MCF 10A (cell line): ENCODE data around the gene ADH6. TPM values are rescaled to one million over a fixed set of nuclear protein-coding genes. Genes with fewer than 3 reads are reported as not detected.
A peak's percentile ranks its signal among the peaks of the same experiment; 100 is the strongest.

Source experiments
- BruUV-seq: library from RNA; stranded (reverse); fragments of 400-500 nt; replicated peaks from 2 replicates; lab custom pipeline; 2021; lab: Mats Ljungman, UMichigan
- CTCF ChIA-PET: fragments of 300-600 bp; sonication (Branson Sonifier 250); formaldehyde crosslinking; extraction: SDS; loops from one replicate; lab custom pipeline; 2021; ENCODE audit warnings: antibody characterized with exemption, inconsistent platforms; lab: Yijun Ruan, JAX
- POLR2A ChIA-PET: fragments of 300-600, 350-650 bp; sonication (Branson Sonifier 250); formaldehyde crosslinking; extraction: SDS; loops from one replicate; lab custom pipeline; 2020; ENCODE audit warnings: antibody characterized with exemption, inconsistent platforms; lab: Yijun Ruan, JAX
- DNase-seq: peaks from one replicate; pipeline ENCODE4 v3.0.0-alpha.2; 2018; ENCODE audit not compliant: unreplicated experiment
- H3K27ac Mint-ChIP-seq: one replicate; pipeline ENCODE4 v1.8.0; 2022; ENCODE audit warnings: mild to moderate bottlenecking, low read depth, mixed read lengths; ENCODE audit not compliant: unreplicated experiment
- H3K27me3 Mint-ChIP-seq: one replicate; pipeline ENCODE4 v1.8.0; 2022; ENCODE audit warnings: mixed read lengths; ENCODE audit not compliant: insufficient read depth, unreplicated experiment
- H3K36me3 Mint-ChIP-seq: one replicate; pipeline ENCODE4 v1.8.0; 2022; ENCODE audit warnings: mild to moderate bottlenecking, moderate library complexity, mixed read lengths; ENCODE audit not compliant: insufficient read depth, unreplicated experiment
- H3K4me1 Mint-ChIP-seq: one replicate; pipeline ENCODE4 v1.8.0; 2022; ENCODE audit warnings: mixed read lengths; ENCODE audit not compliant: insufficient read depth, unreplicated experiment
- H3K4me3 Mint-ChIP-seq: one replicate; pipeline ENCODE4 v1.8.0; 2022; ENCODE audit warnings: mild to moderate bottlenecking, moderate library complexity, mixed read lengths; ENCODE audit not compliant: unreplicated experiment
- H3K9me3 Mint-ChIP-seq: one replicate; pipeline ENCODE4 v1.8.0; 2022; ENCODE audit warnings: mixed read lengths; ENCODE audit not compliant: unreplicated experiment
- intact Hi-C: fragments of 100-400 bp; cut with micrococcal nuclease; formaldehyde crosslinking; loops from 2 replicates; pipeline ENCODE4 v1.14.1; 2022
- total RNA-seq: library from RNA; stranded (reverse); gene quantifications from 2 replicates; pipeline ENCODE4 v1.2.3, GENCODE V29; 2022
- TF ChIP-seq, protein P1 (sequence below): fragments of 200-600 bp; IDR thresholded peaks from one replicate; pipeline ENCODE4 v1.8.0; 2022; ENCODE audit warnings: antibody characterized with exemption, mild to moderate bottlenecking; ENCODE audit not compliant: unreplicated experiment

ADH6 gene
- total RNA-seq, 1 experiment from 2014 or later = not detected

- no peaks in the 10 kb centered on the region for H3K9me3 Mint-ChIP-seq
- TF ChIP-seq, protein P1, sequence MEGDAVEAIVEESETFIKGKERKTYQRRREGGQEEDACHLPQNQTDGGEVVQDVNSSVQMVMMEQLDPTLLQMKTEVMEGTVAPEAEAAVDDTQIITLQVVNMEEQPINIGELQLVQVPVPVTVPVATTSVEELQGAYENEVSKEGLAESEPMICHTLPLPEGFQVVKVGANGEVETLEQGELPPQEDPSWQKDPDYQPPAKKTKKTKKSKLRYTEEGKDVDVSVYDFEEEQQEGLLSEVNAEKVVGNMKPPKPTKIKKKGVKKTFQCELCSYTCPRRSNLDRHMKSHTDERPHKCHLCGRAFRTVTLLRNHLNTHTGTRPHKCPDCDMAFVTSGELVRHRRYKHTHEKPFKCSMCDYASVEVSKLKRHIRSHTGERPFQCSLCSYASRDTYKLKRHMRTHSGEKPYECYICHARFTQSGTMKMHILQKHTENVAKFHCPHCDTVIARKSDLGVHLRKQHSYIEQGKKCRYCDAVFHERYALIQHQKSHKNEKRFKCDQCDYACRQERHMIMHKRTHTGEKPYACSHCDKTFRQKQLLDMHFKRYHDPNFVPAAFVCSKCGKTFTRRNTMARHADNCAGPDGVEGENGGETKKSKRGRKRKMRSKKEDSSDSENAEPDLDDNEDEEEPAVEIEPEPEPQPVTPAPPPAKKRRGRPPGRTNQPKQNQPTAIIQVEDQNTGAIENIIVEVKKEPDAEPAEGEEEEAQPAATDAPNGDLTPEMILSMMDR = no peak
- no peaks in the 10 kb centered on the region for H3K36me3 Mint-ChIP-seq
- peak; percentile 83 for DNase-seq
- peak overlapping the region; percentile 43 for H3K27ac Mint-ChIP-seq
- H3K4me1 Mint-ChIP-seq = peaks cover 25% of the 10 kb centered on the region
- ChIA-PET POLR2A (interaction anchor here (0.7 to 2.6 kb wide), 4 partner anchors 10 to 117 kb away, joined by 3 to 8 read pairs (median 6); partner anchors contain the start of gene ADH5), CTCF (interaction anchor here (0.6 to 5.3 kb wide), 3 partner anchors 9 to 205 kb away, joined by 3 to 75 read pairs (median 4); no protein-coding TSS in a partner anchor)
- intact Hi-C loops = no loop called here
- H3K4me3 Mint-ChIP-seq = no peak overlapping the region
- H3K27me3 Mint-ChIP-seq = no peaks in the 10 kb centered on the region
- no TSS peak for BruUV-seq
Measured at GRCh38 chr4:99205153-99205979, 13.7 kb downstream of the ADH6 start.

DNA sequence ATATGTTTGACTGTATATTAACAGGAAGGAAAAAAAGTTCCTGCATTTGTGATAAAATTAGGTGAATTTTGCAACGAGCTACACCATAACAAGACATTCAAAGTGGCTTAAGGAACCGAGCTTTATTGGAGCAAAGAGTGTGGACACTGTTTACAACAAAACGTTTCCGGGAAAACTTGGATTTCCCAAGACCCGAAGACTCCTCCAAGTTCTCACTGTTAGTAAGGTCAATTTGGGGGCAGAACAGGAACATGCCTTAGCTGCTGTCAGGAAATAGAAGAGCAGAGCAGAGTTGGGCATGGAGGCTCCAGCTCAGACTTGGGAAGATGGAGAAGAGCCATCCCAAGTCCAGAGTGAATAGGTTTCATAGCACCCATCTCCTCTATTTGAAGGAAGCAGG is 16.5 kb downstream of the ADH6 start:
- ChIA-PET CTCF (interaction anchor here (0.7 to 5.3 kb wide), 15 partner anchors 8 to 261 kb away, joined by 3 to 75 read pairs (median 5); no protein-coding TSS in a partner anchor), POLR2A (interaction anchor here (0.7 to 3.0 kb wide), 10 partner anchors 14 to 260 kb away, joined by 3 to 23 read pairs (median 5); partner anchors contain the start of gene ADH5)
- intact Hi-C loops = no loop called here
- Mint-ChIP-seq H3K4me1 (peaks cover 25% of the 10 kb centered on the region), H3K27me3 (no peaks in the 10 kb centered on the region), H3K4me3 (no peak overlapping the region), H3K27ac (peak overlapping the region; percentile 79), H3K36me3 (no peaks in the 10 kb centered on the region), H3K9me3 (no peaks in the 10 kb centered on the region)
- DNase-seq = peak; percentile 69
- no TSS peak for BruUV-seq
- TF ChIP-seq, protein P1 = no peak

GRCh38 chr4:99202094-99202493 is 17.0 kb downstream of the ADH6 start:
- POLR2A ChIA-PET = interaction anchor here (0.8 to 3.0 kb wide), 13 partner anchors 13 to 260 kb away, joined by 3 to 23 read pairs (median 4); partner anchors contain the start of gene ADH5
- peaks cover 25% of the 10 kb centered on the region for H3K4me1 Mint-ChIP-seq
- no peaks in the 10 kb centered on the region for H3K9me3 Mint-ChIP-seq
- H3K27me3 Mint-ChIP-seq = no peaks in the 10 kb centered on the region
- intact Hi-C loops = no loop called here
- BruUV-seq = no TSS peak
- H3K27ac Mint-ChIP-seq = peak overlapping the region; percentile 79
- TF ChIP-seq, protein P1 = no peak
- no peak overlapping the region for H3K4me3 Mint-ChIP-seq
- H3K36me3 Mint-ChIP-seq = no peaks in the 10 kb centered on the region
- no peak for DNase-seq
- CTCF ChIA-PET = interaction anchor here (0.5 to 5.3 kb wide), 23 partner anchors 9 to 438 kb away, joined by 3 to 75 read pairs (median 5); no protein-coding TSS in a partner anchor

GRCh38 chr4:99201690-99202089 is 17.4 kb downstream of the ADH6 start:
- DNase-seq = peak; percentile 21
- Mint-ChIP-seq H3K27ac (no peak overlapping the region), H3K4me1 (peaks cover 25% of the 10 kb centered on the region), H3K9me3 (no peaks in the 10 kb centered on the region), H3K36me3 (no peaks in the 10 kb centered on the region), H3K27me3 (no peaks in the 10 kb centered on the region), H3K4me3 (no peak overlapping the region)
- CTCF ChIA-PET = interaction anchor here (0.5 to 5.3 kb wide), 23 partner anchors 9 to 439 kb away, joined by 3 to 75 read pairs (median 4); no protein-coding TSS in a partner anchor
- TF ChIP-seq, protein P1 = no peak
- intact Hi-C loops = loop anchor here (1.0 kb wide), 2 partner anchors 204 to 262 kb away; no protein-coding TSS in a partner anchor
- BruUV-seq = no TSS peak
- POLR2A ChIA-PET = interaction anchor here (0.8 to 3.0 kb wide), 9 partner anchors 13 to 261 kb away, joined by 3 to 23 read pairs (median 4); no protein-coding TSS in a partner anchor
